ENCODE measurements around the gene KATNB1.
"Not testable (repeated sequence)": the region's sequence is repeated elsewhere in the genome, so short reads cannot be mapped to it uniquely, and the experiment has no call there.

Gene KATNB1

DNA sequence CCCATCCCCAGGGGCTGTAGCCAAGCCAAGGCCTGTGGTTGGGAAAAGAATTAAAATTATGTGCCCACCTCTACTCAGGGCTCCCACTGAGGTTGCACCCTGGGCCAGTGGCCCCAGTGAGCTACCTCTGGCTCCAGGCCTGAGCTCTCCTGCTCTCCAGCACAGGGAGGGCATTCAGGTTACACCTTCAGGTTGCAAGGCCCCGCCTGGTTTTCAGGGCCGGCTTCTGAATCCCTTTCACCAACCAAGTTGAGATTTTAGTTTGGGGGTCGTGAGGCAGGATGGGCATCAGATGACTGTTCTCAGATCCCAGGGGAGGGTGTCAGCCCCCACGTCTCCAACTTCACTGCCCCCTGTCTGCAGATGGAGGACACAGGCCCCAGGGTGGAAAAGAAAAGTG, 8.0 kb upstream of the KATNB1 start:
- FAIRE-seq = no peak

- FAIRE-seq = no peak
Observed at GRCh38 chr16:57728336-57729181, 7.0 kb upstream of the KATNB1 start.

GRCh38 chr16:57729182-57729484, 6.4 kb upstream of the KATNB1 start:
- no peak for FAIRE-seq

DNA sequence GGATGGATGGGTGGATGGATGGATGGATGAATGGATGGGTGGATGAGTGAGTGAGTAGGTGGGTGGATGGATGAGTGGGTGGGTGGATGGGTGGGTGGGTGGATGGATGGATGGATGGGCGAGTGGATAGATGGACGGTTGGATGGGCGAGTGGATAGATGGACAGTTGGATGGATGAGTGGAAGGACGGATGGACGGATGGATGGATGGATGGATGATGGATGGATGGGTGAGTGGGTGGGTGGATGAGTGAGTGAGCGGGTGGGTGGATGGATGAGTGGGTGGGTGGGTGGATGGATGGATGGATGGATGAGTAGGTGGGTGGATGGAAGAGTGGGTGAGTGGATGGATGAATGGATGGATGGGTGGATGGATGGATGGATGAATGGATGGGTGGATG, 5.7 kb upstream of the KATNB1 start:
- FAIRE-seq = not testable (repeated sequence)

- FAIRE-seq = no peak
Observed at GRCh38 chr16:57730771-57731730, 4.5 kb upstream of the KATNB1 start.

DNA sequence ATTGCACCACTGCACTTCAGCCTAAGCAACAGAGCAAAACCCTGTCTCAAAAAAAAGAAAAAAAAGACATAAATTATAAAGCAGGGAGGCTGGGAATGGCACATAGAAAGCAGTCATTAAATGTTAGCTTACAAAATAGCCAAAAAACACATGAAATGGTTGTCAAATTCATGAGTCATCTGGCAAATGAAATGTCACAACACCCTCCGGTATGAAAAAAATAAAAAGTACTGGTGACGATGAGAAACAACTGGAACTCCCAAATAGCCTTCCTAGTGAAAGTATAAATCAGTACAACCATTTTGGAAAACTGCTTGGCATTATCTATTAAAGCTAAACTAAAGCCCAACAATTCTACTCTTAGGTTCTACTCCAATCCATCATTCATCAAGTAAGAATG, 3.5 kb upstream of the KATNB1 start:
- no peak for FAIRE-seq

- no peak for FAIRE-seq
Observed at GRCh38 chr16:57732714-57733113, 2.9 kb upstream of the KATNB1 start.

- no peak for FAIRE-seq
Observed at GRCh38 chr16:57734308-57734924, 1.2 kb upstream of the KATNB1 start.

- peak; percentile 100 for FAIRE-seq
Observed at GRCh38 chr16:57734925-57735754, 430 bp upstream of the KATNB1 start.

GRCh38 chr16:57736419-57737351, 1.1 kb downstream of the KATNB1 start:
- FAIRE-seq = no peak

DNA sequence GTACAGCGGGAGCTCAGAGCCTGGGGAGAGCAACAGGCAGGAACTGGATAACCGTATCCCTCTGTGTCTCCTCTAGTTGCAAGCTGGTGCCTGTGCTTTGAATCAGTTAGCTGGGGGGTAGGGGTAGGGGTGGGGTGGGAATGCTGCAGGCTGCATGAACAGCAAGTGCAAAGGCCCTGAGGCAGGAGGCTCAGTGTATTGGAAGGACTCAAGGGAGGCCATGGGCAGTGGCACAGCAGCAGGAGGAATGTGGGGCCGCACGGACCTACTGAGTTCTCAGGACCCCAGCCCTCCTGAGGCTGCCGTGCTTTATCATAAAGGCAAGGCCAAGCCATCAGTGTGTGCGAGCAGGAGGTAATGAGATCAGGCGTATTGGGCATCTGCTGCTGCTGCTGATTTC, 3.3 kb downstream of the KATNB1 start:
- no peak for FAIRE-seq

DNA sequence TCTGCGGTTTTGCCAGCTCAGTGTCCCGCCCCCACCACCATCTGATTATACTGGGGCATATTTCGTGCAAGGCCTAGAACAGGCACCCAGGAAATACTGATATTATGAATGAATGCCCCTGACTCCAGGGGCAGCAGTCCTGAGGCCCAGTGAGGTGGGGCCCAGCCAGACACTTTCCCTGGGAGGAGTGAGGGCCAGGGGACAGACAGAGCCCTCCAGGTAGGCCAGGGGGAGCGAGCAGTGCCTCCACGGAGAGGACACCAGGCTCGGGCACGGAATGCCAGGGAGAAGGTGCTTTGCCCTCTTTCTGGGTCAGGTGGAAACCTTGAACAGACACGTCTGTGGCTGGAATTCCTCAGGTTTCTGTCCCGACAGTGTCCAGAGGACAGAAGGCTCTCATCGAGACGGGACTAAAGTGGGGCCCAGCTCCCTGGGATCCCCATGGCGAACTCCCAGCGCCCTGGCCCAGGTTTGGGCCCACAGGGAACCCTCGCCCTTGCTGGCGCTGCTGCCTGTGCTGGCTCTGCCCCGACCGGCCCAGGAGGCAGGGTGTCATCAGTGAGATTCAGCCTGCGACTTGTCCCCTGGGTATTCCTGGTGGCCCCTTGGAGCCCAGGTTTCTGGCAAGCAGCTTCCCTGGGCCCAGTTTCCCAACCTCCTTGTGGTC, 4.3 kb downstream of the KATNB1 start:
- FAIRE-seq = no peak

DNA sequence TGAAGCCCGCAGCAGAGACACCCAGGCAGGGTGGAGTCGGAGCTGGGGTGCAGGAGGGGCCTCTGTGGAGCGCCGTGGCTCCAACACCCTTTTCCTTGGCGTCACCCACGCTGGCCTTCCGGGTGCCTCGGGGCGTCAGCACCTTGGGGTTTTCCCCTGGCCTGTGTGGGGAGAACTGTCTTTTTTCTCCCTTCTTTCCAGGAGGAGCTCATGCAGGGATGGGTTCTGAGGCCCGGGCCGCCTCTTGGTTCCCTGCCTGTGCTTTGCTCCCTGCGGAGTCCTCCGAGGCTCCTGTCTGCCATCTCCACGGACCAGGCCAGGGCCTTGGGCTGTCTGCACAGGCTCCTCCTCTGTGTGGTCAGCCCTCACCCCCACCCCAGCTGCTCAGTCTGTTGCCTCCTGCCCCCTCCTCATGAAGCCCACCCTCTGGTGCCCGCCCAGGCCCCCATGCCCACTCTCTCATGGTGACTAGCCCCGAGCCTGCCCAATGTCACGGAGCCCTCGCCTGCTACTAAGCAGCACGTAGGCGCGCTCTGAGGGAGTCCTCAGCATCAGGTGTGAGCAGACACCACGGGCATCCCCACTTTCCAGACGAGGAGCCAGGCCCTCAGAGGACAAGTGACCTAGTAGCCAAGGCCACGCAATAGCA, 5.0 kb downstream of the KATNB1 start:
- FAIRE-seq = no peak

DNA sequence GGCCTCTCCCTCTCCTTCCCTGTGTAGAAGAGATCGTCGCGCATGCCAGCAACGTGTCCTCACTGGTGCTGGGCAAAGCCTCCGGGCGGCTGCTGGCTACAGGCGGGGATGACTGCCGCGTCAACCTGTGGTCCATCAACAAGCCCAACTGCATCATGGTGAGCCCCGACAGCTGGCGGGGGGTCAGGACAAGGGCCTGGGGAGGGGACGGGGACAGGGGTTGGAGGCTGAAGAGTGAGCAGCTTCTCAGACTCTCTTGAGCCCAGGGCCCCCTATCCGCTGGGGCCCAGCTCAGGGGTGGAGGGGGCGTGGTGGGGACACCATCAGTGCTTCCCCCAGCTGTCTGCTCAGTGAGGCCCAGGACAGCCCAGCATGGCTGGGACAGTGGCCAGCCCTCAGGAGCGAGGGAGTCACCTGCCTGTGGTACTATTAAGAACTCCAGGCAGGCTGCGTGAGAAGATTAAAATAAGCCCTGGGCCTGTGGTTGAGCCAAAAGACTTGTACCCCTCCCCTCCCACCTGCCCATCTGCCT, 6.2 kb downstream of the KATNB1 start:
- no peak for FAIRE-seq

DNA sequence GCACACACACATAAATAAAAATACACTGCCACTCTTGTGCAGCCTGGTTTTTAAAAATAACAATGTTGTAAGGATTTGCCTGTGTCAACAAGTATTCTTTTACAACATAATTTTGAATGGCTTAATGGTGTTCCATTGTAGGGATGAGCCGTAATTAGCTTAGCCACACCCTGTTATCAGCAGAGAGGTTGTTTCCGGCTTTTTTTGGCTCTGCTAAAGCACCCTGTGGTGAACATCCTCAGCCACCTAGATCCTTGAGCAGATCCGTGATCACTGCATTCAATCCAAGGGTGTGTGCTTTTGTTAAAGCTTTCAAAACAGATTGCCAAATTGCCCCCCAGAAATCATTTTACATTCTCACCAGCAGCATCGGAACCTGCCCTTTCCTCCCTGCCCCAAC, 7.0 kb downstream of the KATNB1 start:
- FAIRE-seq = no peak

- FAIRE-seq = no peak
Observed at GRCh38 chr16:57743458-57743857, 7.9 kb downstream of the KATNB1 start.

GRCh38 chr16:57743886-57744641, 8.5 kb downstream of the KATNB1 start:
- no peak for FAIRE-seq

GRCh38 chr16:57744642-57744903, 9.0 kb downstream of the KATNB1 start:
- FAIRE-seq = no peak

DNA sequence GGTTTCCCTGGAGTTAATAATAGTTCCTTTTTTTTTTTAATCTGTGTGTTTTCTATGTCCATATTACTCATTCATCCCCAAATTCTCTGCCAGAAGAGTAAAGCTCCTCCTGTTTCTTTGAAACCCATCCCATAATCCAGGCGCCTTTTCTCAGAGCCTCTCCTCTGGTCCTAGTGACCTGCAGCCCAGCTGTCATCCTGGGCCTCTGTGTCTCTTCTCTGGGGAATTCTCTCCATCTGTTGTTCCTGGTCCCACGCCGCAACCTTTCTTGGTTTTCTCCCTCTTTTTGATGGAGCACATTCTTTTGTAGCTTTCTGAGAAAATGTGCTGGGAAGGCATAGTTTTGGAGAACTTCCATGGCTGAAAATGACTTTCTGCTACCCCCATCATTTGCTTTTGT, 10.2 kb downstream of the KATNB1 start:
- no peak for FAIRE-seq

DNA sequence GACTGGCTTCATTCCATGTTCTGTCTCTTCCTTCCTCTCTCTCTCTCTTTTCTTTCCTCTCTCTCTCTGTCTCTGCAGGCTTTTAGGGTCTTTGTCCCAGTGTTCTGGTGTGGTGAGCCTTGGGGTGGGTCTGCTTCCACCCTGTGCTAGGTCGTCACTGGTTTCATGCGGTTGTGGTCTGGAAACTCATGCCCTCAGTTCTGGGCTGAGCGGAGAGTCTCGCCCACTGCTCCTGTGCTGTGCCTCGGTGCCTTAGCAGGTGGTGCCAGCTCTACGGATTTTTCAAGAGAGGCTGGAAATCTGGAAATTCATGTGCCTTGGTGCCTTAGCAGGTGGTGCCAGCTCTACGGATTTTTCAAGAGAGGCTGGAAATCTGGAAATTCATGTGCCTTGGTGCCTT, 10.7 kb downstream of the KATNB1 start:
- not testable (repeated sequence) for FAIRE-seq

Measured in G401.6 (cell line).